Stimulated activated CD4-positive, alpha-beta T cell treated with anti-CD3 and anti-CD28 coated beads, Interleukin-12 subunit alpha, Interleukin-12 subunit beta, amount 100 ng/mL, for 24 hours (primary cell): ENCODE data around the gene FXYD6.

ENCODE experiments used
- DNase-seq, 2 experiments: peaks; one replicate each; pipeline ENCODE4 v3.0.0-alpha.2; 2020; ENCODE audit warnings: low read depth in 2 of 2

Gene FXYD6

DNA sequence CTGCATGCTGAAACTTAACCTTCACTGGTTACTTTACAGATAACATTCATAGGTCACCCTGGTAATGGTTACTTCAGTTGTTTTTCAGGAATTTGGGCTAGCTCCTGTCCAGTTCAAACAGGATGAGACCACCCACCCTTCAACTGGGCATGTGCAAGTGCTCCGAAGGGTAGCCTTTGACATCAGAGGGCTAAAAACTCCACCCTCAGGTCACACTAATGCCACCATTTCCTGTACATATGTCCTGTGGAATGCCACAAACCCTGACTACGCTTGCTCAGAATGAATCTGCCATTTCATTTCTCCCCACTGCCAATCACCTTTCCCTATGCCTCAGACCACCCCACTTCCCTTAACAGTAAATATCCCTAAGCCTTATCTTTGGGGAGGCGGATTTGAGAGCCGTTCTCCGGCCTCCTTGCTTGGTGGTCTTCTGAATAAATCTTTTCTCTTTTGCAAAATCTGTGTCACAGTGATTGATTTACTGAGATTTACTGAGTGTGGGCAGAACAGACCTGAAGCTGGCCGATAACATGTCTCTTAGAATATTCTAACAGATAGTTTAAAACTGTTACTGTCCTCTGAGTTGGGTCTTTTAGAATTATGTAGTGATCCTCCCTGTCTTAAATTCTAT is 26.6 kb downstream of the FXYD6 start:
- no peak for DNase-seq

DNA sequence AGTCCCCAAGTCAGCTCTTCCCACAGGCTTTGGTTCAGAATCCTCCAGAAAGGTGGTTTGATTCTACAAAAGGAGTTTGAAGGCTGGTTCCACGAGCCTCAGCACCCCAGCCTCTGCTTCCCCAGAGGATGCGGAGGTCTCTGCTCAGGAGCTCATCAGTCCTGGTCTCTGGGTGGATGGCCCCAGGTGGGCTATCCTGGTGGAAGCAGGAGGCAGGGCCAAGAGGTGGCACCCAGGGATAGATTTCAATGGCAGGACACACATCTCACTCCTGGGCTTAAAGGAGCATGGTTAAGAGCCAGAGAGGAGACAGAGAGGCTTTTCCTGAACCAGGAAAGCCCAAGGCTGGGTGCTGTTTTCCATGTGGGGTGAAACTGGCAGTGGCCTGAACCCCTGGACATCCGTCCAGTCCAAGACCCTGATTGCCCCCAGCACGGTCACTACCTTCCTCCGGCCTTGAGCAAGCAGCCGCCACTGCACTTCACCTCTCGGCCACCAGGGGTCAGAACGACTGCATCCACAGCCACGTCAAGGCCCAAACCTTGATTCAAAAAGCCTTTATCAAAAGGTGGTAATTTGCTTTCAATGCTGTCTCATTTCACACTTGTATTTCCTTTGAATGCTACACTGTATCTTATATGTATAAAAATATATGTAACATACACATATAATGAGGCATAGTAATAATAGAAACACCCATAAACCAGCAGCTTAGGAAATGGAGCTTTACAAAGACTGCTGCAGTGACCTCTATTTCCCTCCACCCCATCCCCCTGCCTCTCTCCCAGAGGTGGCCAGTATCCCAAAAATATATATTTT is 32.6 kb downstream of the FXYD6 start:
- peak; percentile 56 to 81 for DNase-seq

DNA sequence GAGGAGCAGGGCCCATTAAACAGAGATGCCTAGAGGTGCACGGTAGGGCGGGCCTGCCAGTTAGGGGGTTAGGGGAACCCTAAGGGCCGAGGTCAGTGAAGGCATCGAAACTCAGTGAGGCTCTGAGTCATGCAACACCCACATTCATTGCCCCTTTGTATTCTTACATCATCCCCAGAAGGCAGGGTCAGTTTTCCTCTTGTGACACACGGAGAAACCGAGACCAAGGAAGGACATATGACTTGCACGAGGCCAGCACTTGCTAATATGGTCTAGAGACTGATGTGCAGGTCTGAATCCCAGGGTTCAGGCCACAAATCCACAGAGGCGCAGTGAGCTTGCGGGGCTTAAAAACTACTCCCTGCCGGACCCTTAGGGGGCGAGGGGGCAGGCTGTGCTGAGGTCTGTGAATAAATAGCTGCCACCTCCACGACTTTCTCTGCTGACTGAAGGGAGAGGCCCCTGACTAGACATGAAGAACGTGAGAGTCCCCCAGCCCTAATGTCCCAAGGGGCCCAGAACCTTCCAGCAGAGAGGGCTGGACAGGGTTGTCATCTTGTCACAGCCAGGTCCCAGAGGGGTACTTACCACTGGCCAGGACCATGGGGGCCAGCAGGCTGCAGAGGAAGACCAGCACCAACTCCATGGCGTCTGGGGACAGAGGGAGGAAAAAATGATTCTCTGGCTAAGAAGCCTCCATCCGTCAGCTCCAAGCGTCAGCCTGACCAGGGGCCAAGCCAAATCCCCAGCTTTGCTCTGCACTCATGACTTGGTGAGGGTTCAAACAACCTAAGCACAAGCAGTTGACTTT is 34.1 kb downstream of the FXYD6 start:
- DNase-seq = no peak

DNA sequence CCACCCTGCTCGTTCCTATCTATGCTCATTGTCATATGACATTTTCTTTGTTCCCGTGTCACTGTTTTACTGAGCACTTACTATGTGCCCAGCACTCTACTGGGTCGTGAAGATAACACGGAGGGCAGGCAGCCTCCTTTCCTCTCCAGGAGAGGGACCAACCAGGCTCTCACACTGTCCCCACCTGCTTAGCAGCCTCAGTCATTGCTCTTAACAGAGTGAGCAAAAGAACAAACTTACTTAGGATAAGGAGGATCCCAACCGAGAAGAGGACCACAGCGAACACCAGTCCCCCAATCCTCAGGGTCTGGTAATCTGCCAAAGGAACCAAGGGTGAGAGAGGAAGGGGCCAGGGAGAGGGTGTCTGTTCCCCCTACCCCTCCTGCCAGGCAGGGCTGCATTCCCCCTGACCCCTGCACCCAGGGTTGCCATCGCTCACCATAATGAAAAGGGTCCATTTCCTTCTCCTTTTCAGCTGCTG is 34.9 kb downstream of the FXYD6 start:
- DNase-seq = no peak

DNA sequence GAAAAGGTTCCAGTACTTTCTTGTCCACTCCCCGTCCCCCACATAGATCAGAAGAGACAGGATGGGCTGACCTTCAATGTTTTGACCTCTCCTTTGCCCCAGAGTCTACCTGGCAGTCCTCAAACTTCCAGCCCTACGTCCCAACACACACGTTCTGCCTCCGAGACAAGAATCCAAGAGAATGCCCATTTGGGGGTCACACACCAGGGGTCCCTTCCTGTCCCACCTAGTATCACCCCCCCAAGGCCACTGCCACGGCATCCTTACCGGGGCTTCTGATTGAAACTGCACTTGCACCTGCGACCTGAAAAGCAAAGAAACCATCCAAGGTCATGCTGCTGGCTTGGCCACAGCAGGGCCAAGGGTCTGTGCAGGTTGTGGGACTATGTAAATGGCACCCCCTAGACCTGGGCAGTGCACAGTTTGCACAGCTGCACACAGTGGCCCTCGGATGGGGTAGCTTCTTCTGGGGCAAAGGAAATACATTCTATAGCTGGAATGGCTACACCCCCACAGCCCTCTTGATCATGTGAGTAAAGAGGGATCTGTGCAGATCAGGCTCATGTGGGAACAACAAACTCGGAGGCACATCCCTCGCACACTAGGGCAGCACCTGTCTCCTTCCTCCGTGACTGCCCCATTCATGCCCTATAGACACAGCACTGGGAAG is 35.4 kb downstream of the FXYD6 start:
- DNase-seq = no peak

DNA sequence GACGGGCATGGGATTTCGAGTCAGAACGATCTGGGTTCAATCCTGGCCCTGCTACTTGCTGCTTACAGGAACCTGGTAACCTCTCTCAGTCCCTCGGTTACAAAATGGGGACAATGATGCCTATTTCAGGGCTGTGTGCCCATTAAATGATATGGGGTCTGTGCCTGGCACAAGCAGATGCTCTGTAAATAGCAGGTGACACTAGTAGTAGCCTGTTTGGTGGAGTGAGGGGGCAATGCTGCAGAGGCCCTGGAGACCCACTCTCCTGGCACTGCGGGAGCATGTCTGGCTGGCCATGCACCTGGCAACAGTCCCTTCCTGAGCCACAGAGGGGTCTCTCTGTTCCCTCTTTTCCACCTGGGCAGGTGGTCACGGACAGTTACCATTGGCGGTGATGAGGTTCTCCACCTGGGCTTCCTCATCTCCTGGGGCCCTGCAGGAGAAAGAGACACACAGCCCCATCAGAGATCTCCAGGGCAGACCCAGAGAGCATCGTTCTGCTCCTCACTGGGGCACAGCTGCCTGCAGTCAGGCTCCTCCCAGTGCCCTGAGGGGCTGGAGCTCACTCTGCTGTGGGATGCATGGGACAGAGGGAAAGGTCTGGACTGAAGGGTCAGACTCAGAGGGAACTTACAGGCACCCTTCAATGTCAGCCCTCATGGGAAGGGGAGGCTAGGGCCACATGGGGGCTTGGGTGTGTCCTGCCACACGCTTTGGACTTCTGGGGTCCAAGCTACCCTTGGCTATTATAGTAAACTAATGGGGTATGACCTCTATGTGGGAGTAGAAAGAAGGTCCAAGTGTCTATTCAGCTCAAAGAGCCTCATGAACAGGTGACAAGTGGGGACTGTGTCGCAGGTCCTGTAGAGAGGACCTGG is 36.3 kb downstream of the FXYD6 start:
- DNase-seq = no peak

DNA sequence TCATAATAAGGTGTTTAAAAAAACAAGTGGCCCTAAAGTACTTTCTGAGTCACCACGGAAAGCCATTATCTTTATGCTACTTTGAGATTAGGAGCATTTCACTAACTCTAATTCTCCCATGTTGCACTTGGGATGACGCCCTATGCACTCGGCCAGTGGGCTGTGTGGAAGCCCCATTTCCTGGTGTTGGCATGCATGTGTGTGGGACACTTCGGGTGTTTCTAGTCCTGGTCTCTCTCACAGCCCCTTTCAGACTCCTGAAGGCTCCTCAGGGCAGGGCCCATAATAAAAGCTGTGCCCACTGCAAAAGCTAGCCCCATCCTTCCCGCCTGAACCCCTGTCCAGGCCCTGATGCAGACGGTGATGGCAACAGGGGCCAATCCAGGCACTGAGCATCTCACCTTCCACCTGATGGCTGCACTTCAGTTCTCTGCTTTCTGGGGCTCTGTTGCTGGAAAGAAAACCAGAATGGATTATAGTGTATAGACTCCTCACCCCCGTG is 37.0 kb downstream of the FXYD6 start:
- DNase-seq = no peak

DNA sequence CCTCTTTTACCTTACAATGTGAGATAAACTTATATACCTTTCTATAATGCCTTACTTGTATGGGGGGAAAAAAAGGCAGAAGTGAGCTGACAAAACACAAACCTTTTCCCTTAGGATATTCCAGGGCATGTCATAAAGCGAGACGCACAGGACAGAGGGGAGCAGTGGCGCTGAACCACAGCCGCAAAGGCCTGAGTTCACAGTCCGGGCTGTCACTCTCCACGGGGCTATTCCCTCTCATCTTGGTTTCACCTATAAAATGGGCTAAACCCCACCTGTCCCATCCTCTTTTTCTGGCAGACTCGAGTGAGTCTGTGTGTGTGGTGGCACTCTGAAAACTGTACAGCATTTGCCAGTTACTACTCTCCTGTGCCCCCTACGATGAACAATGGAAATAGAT is 37.6 kb downstream of the FXYD6 start:
- no peak for DNase-seq

DNA sequence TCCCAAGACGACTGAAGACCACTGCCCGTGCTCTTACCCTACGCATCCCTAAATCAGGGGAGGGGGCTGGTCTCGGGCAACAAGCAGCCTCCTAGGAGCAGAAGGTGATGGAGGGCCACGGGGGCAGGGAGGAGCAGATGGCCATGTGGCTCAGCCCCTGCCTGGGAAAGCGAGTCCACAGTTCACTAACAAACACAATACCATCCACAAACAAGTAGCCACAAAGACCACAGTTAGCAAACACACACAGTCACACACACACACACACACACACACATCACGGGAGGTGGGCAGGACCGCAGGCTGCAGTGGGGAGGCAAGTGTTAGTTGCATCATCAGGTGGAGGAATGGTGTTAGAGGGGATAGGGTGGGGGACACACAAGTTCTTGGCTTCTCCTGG is 38.7 kb downstream of the FXYD6 start:
- DNase-seq = no peak

DNA sequence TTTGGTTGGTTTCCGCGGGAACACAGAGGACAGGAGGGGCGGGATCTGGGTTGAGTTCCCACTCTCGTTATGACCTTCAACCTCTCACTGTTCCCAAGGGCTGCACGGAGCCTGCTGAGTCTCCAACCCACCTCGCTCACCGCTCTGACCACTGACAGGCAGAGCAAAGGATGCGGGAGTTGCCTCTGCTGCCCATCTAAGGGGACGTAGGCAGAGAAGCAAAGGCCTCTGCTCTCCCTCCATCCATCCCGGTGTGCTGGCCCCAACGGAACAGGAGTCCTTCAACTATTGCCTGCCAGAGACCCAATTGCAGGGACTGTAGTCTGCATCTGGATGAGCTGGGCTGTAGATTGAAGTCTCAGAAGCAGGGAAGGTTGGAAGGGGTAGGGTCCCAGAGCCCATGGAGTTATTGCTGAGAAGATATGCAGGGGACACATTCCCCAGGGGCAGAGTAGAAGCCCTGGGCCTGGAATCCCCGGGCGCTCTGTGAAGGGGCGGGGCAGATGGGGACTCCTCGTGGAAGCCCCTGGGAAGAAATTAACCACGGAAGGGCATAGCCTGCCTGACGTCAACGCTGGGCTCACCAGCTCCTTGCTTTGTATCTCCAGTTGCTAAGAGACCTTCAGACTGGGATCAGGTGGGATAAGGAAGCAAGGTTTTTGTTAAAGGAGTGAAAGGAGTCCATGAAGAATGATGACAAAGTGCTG is 39.2 kb downstream of the FXYD6 start:
- no peak for DNase-seq

DNA sequence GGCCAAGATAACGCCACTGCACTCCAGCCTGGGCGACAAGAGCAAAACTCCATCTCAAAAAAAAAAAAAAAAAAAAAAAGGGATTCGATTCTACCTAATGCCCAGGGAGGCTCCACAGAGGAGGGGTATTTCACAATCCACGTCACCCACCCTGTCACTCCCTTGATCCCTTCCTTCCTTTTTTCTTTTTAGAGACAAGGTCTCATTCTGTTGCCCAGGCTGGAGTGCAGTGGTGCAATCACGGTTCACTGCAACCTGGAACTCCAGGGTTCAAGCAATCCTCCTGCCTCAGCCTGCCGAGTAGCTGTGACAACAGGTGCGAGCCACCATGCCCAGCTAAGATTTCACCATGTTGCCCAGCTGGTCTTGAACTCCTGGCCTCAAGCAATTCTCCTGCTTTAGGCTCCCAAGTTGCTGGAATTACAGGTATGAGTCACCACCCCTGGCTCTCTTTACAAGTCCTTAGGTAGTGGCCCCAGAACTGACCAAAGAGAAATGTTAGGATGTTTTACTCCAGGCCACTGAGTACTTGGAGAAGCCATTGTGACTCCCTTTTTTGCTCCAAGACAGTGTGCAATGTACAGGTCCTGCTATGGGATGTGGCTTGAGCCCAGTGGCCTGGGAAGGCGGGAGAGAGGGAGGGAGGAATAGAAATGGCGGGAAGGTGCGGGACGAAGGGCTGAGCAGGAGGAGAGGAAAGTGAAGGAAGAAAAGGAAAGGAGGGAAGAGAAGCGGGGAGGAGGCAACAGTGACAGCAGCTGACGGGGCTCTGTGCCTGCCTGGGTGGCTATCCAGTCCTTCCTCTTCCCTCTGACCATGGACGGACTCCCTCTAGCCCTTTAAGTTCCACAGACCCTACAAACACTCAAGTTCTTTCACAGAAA is 40.1 kb downstream of the FXYD6 start:
- no peak for DNase-seq

DNA sequence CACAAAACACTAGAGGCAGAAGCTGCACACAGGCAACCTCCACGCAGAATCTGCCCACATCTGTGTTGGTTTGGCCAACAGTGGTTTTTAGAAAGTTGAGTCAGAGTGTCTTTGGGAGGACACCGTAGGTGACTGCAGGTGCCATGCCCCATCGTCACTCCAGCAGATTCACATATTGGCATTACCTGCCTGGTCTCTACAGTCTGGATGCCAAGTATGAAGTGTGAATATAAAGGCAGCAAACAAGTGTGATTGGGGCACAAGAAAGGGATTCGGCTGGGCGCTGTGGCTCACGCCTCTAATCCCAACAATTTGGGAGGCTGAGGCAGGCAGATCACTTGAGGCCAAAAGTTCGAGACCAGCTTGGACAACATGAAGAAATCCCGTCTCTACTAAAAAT is 40.9 kb downstream of the FXYD6 start:
- DNase-seq = no peak

DNA sequence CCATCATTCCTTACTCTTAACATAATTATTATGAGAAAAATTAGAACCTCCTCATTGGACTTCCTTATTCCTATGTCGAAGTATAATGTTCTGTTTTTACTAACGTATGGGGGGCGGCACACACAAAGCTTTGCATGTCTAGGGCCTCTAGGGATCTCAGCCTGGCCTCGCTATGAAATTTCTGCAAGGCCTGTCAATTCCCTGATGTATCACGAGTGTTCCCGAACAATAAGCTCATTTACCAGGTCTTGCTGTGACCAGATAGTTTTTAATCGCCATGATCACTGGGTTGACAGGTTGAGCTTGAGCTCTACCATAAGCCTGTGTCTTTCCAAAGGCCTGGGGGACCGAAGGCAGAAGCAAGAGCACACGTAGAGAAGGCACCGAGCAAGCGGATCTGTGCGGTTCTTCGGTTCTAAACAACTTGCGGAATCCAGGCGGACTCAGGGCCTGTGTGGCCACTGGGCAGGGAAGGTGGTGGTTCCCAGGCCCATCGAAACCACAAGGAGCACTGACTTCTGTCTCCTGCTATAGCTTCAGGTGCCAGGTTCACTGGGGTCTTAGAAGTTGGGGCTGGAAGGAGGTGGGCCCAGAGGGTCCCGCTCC is 41.5 kb downstream of the FXYD6 start:
- DNase-seq = no peak

DNA sequence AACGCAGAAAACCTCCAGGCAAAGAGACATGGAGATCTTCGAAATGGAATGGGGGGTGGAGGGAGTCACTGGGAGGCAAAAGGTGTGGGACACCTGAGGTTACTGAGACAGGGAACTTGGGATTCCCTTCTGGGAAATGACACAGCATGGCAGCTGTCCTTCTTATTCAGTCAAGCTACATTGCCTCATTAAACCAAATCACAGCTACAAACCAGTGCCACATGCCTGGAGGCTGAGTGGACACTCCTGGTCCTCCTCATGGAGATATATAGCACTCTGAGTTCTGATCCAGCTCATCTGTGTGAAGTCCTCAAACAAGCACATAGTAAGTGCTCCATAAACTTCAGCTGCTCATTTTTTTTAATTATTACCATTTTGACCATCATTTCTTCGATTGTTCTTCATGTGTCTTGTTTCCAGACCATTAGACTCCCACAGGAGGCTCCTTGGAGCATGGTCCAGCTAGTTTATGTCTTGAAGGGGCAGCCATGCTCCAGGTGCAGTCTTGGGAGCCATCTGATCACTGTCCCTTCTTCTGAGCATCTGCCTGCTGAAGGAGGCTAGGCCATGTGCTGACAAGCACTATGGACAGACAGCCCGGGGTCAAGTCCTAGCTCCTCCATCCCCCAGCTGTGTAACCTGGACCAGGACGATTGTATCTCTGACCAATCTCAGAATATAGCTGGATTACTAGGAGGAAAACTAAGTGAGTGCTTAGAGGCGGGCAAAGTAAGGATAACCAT is 42.2 kb downstream of the FXYD6 start:
- DNase-seq = no peak

DNA sequence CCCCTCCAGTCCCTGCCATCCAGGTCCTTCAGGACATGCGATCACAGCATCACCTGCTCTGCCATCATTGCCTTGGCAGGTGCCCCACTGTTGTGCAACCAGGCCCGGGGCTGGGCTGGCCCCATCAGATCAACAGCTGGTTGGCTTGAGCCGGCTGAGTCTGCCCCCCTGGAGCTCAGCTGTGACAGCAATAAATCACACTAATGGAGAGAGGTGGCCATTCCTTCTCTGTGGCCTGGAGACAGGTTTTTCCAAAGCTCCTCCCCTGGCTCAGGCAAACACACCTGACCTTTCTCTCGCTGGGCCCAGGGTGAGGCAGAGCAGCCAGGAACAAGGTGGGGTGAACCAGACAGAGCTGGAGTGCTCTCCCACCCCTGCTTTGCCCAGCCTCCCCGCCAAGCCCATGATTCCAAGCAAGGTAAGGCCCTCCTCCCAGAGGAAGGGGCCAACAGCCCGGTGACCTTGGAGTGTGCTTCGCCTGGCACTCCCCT is 43.0 kb downstream of the FXYD6 start:
- DNase-seq = no peak

DNA sequence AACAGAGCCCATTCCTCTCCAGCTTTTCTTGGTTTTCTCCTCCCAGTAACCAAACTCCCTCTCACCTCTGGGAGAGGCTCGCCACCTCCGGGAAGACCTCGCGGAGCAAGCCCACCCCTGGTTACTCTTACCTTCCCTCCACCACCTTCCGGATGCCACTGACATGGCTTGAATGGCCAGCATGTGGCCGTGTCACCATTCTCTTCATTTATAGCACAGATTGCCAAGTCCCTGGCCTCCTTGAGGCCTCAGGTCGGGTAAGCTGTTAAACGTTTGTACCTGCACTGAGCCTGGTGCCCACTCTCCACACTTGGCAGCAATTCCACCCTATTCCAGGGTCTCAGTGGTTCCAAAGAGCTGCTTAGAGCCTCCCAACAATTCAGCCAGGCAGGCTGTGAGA is 43.9 kb downstream of the FXYD6 start:
- DNase-seq = no peak

DNA sequence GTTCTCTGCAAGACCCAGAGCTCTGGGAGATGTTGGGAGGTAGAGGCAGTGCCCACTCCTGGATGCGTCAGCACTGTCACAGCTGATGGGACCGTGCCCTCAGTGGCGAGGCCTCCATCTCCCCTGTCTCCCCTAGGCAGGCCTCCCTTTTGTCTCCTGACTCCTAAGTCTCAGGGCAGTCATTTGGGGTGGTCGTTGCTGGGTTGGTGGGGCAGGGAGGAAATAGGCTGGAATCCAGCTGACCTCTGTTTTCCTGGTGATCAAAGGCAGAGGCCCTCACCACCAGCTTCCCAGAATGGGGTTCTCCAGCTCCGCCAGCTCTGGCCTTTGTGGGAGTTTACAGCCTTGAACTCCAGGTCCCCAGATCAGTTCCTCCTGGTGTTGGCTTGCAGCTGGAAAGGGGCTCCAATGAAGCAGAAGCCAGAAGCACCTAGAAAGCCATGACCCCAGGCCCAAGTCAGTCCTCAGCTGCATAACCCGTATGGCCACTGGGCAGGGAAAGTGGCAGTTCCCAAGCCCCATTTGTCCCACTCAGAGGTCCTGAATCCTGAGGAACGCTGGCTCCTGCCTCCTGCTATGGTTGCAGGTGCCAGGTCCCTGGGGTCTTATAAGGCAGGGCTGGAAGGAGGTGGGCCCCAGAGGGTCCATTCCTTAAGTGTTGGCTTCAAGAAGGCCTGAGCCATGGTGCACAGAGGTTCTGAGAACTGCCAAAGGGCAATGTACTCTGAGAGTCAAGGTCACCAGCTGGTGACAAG is 44.6 kb downstream of the FXYD6 start:
- no peak for DNase-seq
